MG63 (cell line): ENCODE results near the gene ORC1. TPM values are rescaled to one million over a fixed set of nuclear protein-coding genes. Genes with fewer than 3 reads are reported as not detected.

ENCODE experiments used
- DNase-seq: peaks from one replicate; pipeline ENCODE4 v3.0.0-alpha.2; 2020
- H3K27me3 ChIP-seq: fragments of 250-450 bp; sonication (Bioruptor Pico); 2 replicates; pipeline ENCODE4 v1.5.1; 2020; ENCODE audit warnings: mild to moderate bottlenecking, moderate library complexity
- H3K36me3 ChIP-seq: fragments of 250-450 bp; sonication (Bioruptor Pico); 2 replicates; pipeline ENCODE4 v1.5.1; 2020; ENCODE audit warnings: mild to moderate bottlenecking, moderate library complexity
- H3K4me3 ChIP-seq: fragments of 250-450 bp; sonication (Bioruptor Pico); 2 replicates; pipeline ENCODE4 v1.5.1; 2020; ENCODE audit warnings: mild to moderate bottlenecking, moderate library complexity
- H3K9me3 ChIP-seq: fragments of 250-450 bp; sonication (Bioruptor Pico); 2 replicates; pipeline ENCODE4 v1.5.1; 2020; ENCODE audit warnings: mild to moderate bottlenecking, moderate library complexity
- total RNA-seq: library from RNA; depleted of rRNA; stranded (reverse); fragments of >200 nt; shearing (Covaris generic); gene quantifications from 2 replicates; pipeline ENCODE4 v1.2.3, GENCODE V29; 2014; ENCODE audit warnings: low replicate concordance; rRNA removed

Gene ORC1
- 16.0 and 23.1 TPM in 2 replicates for total RNA-seq

- DNase-seq, result peak; percentile 94
- Histone ChIP-seq H3K27me3 (no peaks in the 10 kb centered on the region), H3K9me3 (no peaks in the 10 kb centered on the region), H3K36me3 (peaks cover 61% of the 10 kb centered on the region), H3K4me3 (peak within 1 kb of the TSS; percentile 90)
Observed at GRCh38 chr1:52404116-52404974, at the start of gene ORC1, which contains the start of gene PRPF38A. TSS of gene ORC1 (minus strand) at chr1:52404423. CDS start at chr1:52402223, 2,200 bp downstream. TSS of gene PRPF38A (plus strand) at chr1:52404602. CDS start at chr1:52404750, 148 bp downstream.

GRCh38 chr1:52444463-52444862 is 40.2 kb upstream of the ORC1 start:
- Histone ChIP-seq H3K36me3 (peaks cover 14% of the 10 kb centered on the region), H3K9me3 (no peaks in the 10 kb centered on the region), H3K27me3 (no peaks in the 10 kb centered on the region), H3K4me3 (no peak overlapping the region)
- no peak for DNase-seq

GRCh38 chr1:52439976-52440375 is 35.8 kb upstream of the ORC1 start:
- DNase-seq, result no peak
- Histone ChIP-seq H3K4me3 (no peak overlapping the region), H3K9me3 (no peaks in the 10 kb centered on the region), H3K27me3 (no peaks in the 10 kb centered on the region), H3K36me3 (peaks cover 10% of the 10 kb centered on the region)

GRCh38 chr1:52436817-52437216 is 32.6 kb upstream of the ORC1 start:
- peaks cover 10% of the 10 kb centered on the region for H3K36me3 ChIP-seq
- H3K4me3 ChIP-seq, result no peak overlapping the region
- no peaks in the 10 kb centered on the region for H3K9me3 ChIP-seq
- DNase-seq, result no peak
- H3K27me3 ChIP-seq, result no peaks in the 10 kb centered on the region

- H3K36me3 ChIP-seq, result peaks cover 14% of the 10 kb centered on the region
Observed at GRCh38 chr1:52435650-52436049, 31.4 kb upstream of the ORC1 start.

GRCh38 chr1:52435211-52435610 is 31.0 kb upstream of the ORC1 start:
- peaks cover 15% of the 10 kb centered on the region for H3K36me3 ChIP-seq
- H3K27me3 ChIP-seq, result no peaks in the 10 kb centered on the region
- no peak overlapping the region for H3K4me3 ChIP-seq
- DNase-seq, result no peak
- H3K9me3 ChIP-seq, result no peaks in the 10 kb centered on the region

More at GRCh38 chr1:52435650-52436049, 31.4 kb upstream of the ORC1 start:
- Histone ChIP-seq H3K27me3 (no peaks in the 10 kb centered on the region), H3K9me3 (no peaks in the 10 kb centered on the region), H3K4me3 (no peak overlapping the region)
- DNase-seq, result no peak

- H3K36me3 ChIP-seq, result peaks cover 16% of the 10 kb centered on the region
- H3K27me3 ChIP-seq, result no peaks in the 10 kb centered on the region
- H3K9me3 ChIP-seq, result no peaks in the 10 kb centered on the region
- no peak for DNase-seq
- H3K4me3 ChIP-seq, result no peak overlapping the region
Observed at GRCh38 chr1:52432807-52433206, 28.6 kb upstream of the ORC1 start.

- no peak for DNase-seq
Observed at GRCh38 chr1:52427152-52427551, 22.9 kb upstream of the ORC1 start.

GRCh38 chr1:52426371-52426770 is 22.1 kb upstream of the ORC1 start:
- Histone ChIP-seq H3K27me3 (no peaks in the 10 kb centered on the region), H3K4me3 (no peak overlapping the region), H3K9me3 (no peaks in the 10 kb centered on the region), H3K36me3 (peaks cover 26% of the 10 kb centered on the region)
- DNase-seq, result no peak

More at GRCh38 chr1:52427152-52427551, 22.9 kb upstream of the ORC1 start:
- no peaks in the 10 kb centered on the region for H3K27me3 ChIP-seq
- no peak overlapping the region for H3K4me3 ChIP-seq
- peaks cover 18% of the 10 kb centered on the region for H3K36me3 ChIP-seq
- no peaks in the 10 kb centered on the region for H3K9me3 ChIP-seq

GRCh38 chr1:52424813-52425212 is 20.6 kb upstream of the ORC1 start:
- Histone ChIP-seq H3K9me3 (no peaks in the 10 kb centered on the region), H3K4me3 (no peak overlapping the region), H3K36me3 (peaks cover 32% of the 10 kb centered on the region), H3K27me3 (no peaks in the 10 kb centered on the region)
- DNase-seq, result no peak

GRCh38 chr1:52424231-52424636 is 20.0 kb upstream of the ORC1 start:
- Histone ChIP-seq H3K27me3 (no peaks in the 10 kb centered on the region), H3K9me3 (no peaks in the 10 kb centered on the region), H3K4me3 (no peak overlapping the region), H3K36me3 (peaks cover 38% of the 10 kb centered on the region)
- DNase-seq, result no peak

GRCh38 chr1:52423771-52424170 is 19.5 kb upstream of the ORC1 start:
- H3K4me3 ChIP-seq, result no peak overlapping the region
- H3K9me3 ChIP-seq, result no peaks in the 10 kb centered on the region
- peaks cover 41% of the 10 kb centered on the region for H3K36me3 ChIP-seq
- H3K27me3 ChIP-seq, result no peaks in the 10 kb centered on the region
- DNase-seq, result no peak

- no peak overlapping the region for H3K4me3 ChIP-seq
- H3K36me3 ChIP-seq, result peaks cover 48% of the 10 kb centered on the region
Observed at GRCh38 chr1:52423055-52423454, 18.8 kb upstream of the ORC1 start.

GRCh38 chr1:52420713-52421112 is 16.5 kb upstream of the ORC1 start:
- Histone ChIP-seq H3K4me3 (no peak overlapping the region), H3K9me3 (no peaks in the 10 kb centered on the region), H3K36me3 (peaks cover 63% of the 10 kb centered on the region), H3K27me3 (no peaks in the 10 kb centered on the region)
- no peak for DNase-seq

More at GRCh38 chr1:52423055-52423454, 18.8 kb upstream of the ORC1 start:
- Histone ChIP-seq H3K9me3 (no peaks in the 10 kb centered on the region), H3K27me3 (no peaks in the 10 kb centered on the region)
- no peak for DNase-seq

GRCh38 chr1:52416811-52417210 is 12.6 kb upstream of the ORC1 start:
- no peak for DNase-seq
- H3K36me3 ChIP-seq, result peaks cover 89% of the 10 kb centered on the region

GRCh38 chr1:52414942-52415341 is 10.7 kb upstream of the ORC1 start:
- no peak for DNase-seq
- Histone ChIP-seq H3K27me3 (no peaks in the 10 kb centered on the region), H3K4me3 (no peak overlapping the region), H3K36me3 (peaks cover 87% of the 10 kb centered on the region), H3K9me3 (no peaks in the 10 kb centered on the region)

More at GRCh38 chr1:52416811-52417210, 12.6 kb upstream of the ORC1 start:
- Histone ChIP-seq H3K4me3 (no peak overlapping the region), H3K9me3 (no peaks in the 10 kb centered on the region), H3K27me3 (no peaks in the 10 kb centered on the region)

- DNase-seq, result no peak
- Histone ChIP-seq H3K36me3 (peaks cover 87% of the 10 kb centered on the region), H3K4me3 (no peak overlapping the region), H3K27me3 (no peaks in the 10 kb centered on the region), H3K9me3 (no peaks in the 10 kb centered on the region)
Observed at GRCh38 chr1:52413410-52413989, 9.3 kb upstream of the ORC1 start.
